Activated naive CD8-positive, alpha-beta T cell treated with anti-CD3 and anti-CD28 coated beads, Interleukin-2, amount 50 U/mL, for 16 hours (primary cell): ENCODE results near the gene MYO15B.

Experiments
- DNase-seq: peaks from one replicate; pipeline ENCODE4 v3.0.0-alpha.2; 2020; ENCODE audit warnings: low read depth, low spot score

Gene MYO15B

DNA sequence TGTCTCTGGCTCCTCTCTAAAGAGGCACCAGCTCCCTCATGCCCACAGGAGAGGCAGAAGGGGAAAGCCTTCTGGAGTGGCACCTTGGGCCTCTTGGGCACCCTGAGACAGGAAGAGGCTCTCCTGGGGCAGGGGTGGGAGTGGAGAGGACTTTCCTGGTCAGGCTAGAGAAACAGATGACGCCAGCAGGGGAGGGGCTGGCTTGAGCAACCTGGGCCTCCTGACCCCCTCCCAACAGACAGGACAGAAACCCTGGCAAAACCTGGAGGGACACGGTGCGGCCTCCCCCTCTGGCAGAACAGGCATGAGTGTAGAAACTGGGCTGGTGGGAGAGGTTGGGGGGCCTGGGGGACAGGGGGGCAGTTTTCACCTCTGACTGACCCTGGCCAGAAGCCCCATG, 51.7 kb downstream of the MYO15B start:
- no peak for DNase-seq

DNA sequence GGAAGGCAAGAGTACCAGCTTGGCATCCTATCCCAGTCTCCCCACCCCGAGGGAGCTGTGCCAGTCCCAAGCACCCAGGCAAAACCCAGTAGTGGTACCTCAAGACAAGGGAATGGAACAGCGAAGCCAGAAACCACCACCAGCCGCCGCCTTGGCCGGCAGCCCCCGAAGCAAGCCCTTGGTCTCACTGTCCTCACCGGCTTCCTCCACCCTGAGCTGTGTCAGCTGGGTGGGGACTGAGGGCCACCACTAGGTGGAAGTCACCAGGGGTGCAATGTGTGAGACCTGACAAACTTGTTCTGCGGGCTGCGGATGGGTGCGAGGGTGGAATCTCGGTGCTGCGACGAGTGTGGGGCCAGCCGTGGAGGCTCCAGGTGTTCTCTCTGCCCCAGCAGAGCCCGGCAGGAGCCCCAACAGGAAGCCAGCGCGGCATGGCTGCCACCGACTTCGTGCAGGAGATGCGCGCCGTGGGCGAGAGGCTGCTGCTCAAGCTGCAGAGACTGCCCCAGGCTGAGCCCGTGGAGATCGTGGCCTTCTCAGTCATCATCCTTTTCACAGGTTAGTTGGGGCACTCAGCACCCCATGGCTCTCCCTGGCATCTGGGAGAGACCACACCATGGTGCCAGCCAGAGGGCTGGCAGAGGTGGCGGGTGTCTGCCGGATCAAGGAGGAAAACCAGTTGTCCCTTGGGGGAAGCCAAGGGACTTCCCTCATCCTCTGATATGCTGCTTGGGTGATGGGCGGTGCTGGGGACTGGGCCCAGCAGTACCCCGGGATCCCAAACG, 52.4 kb downstream of the MYO15B start:
- DNase-seq: no peak

DNA sequence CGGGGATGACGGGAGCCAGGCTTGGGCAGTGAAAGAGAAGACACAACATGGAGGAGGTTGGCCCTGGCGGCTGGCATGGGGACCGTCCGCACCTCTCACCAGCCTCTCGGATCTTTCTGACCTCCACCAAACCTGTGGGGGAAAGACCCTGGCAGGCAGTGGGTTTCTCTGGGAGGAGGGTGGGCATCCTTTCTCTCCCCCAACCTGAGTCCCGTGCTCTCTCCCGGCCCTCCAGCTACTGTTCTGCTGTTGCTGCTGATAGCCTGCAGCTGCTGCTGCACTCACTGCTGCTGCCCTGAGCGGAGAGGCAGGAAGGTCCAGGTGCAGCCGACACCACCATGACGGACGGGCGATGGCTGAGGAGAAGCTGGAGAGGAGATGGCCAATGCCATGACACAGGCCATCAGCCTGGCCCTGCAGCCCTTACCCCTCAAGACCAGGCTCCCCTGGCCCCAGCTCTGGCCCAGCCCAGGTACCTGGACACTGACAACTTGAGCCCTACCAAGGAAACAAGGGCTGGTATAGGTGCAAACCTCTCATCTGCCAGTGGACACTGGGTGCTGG, 53.0 kb downstream of the MYO15B start:
- no peak for DNase-seq

DNA sequence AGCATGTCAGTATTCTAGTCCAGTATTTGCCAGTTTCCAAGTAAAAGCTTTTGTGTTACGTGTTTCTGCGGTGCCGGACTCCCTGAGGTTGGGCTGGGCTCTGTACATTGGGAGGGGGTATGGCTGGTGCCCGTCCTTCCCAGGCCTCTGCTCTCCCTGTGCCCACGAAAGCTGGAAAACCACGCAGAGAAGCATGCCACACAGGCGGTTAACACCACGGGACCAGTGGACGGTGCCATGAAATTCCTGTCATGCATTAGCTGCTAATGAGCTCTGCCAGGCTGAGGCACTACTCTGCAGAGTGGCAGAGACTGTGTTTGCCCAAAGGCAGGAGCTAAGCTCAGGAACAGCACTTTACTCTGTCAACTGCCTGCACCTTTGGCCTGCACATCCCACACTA, 53.7 kb downstream of the MYO15B start:
- DNase-seq: no peak

DNA sequence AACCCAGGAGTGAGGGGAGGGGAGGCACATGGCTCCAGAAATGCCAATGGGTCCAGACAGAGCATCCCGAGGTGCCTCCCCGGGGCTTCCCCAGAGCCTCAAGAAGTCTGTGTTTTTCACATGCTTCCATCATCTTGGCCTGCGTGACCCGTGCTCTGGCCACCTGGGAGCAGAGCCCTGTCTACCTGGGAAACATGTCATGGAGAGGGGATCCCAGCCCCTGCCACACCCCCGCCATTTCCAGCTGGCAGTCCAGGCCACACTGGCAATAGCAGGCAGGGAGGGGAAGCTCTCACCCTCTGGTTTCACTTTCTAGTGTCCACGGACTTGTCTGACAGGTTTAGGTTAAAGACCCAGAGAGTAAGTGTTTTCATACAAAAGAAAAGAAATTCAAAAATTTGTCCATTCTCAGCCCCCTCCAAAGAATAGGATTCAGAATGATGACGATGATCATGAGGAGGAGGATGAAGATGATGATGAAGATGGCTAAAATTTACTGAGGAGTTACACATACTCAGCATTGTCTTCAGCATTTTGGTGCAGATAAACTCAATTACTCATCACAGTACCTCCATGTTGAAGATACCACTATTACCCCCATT, 54.7 kb downstream of the MYO15B start:
- no peak for DNase-seq

DNA sequence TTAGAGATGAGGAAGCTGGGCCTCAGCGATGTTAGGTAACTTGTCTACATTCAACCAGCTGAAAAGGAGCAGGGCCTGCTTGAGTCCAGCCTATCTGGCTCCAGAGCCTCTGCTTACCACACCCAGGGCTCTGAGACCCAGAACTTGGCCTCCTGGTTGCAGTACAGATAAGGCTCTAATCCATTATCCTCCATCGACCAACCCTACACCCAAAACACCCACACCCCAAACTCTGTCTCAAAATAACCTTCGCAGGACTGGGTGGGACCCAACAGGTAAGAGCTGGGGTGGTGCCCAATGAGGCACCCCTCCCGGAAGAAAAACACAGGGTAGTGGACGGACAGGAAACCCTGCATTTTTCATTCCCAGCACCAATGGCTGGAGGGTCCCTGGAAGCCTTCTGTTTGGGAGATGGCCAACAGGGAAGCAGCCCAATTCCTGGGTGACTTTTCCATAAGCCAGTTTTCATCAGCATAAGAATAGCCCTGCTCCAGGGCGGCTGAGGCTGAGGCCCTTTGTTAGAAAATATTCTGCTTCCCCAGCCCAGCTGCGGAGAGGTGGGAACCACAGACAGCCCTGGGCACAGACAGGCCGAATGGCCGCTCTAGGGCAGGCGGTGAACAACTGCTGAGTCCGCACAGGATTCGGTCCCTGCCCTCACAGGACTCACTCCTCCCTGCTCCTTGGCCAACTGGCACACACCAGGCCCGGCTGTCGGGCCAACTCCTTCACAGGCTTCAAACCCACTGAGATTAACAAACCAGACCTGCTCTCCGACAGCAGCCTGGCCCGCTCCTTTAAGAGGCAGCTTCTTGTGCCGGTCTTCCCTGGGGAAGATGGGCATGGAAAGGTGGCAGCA, 55.4 kb downstream of the MYO15B start:
- no peak for DNase-seq

DNA sequence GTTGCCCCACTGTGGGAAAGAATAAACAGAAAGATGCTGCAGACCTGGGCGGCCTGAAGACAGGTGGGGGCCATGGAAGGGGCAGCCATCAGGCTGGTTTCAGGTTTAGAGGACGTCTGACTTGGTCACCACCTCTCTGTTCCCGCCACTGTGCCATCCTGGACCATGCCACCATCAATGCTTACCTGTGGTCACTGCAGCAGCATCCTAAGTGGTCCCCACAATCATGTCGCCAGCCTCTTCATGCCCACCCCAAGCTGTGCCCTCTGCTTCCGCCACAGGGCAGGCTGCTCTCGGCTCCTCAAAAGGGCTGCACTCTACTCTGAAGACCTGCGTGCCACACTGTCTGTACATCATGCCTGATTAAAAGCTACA, 56.0 kb downstream of the MYO15B start:
- DNase-seq: no peak

DNA sequence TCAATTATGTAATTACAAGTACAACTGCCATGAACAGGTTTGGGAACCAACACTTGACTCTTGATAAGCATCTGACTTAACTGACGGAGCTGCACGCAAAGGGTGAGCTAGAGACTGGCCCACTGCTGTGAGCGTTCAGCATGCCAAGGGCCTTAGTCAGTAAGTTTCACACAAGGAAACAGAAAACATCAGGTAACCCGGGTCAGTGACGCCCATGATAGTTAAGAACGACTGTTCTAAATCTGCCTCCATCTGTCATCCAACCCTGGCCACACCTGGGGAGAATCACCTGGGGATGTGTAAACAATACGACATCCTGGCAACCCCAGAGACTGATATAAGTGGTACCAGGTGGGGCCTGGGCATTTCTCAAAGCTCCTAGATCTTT, 57.9 kb downstream of the MYO15B start:
- no peak for DNase-seq

DNA sequence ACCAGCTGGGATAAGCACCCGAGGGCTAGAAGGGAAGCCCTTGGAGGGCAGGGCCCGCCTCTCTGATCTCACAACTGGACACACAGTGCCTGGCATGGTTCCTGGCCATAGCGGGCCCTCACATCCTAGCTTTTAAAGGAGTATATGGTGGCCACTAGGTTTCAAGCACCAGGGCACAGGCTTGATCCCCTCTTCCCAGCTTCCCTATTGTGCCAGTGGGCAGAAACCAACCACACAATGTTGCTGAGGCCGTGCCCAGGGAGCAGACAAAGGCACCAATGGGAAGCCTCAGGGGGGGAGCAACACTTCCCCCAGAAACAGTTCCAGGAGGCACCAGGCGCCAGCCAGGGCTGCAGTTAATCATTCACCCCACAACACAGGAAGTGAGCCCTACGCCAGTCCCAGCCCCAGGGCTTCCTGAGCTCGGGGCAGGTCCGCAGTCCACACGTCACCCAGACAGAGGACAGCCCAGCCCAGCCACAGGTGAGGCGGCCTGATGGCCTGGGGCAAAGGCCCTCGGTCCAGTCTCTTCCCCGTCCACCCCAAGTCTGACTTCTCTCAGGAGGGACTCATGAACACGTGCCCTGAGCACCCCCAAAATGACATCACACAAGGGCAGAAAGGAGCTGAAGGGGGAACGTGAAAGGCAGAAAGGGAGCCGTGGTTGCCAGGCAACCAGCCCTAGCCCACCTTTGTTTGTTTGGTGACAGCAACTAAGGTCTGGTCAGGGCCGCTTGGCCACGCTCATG, 58.5 kb downstream of the MYO15B start:
- DNase-seq: no peak

DNA sequence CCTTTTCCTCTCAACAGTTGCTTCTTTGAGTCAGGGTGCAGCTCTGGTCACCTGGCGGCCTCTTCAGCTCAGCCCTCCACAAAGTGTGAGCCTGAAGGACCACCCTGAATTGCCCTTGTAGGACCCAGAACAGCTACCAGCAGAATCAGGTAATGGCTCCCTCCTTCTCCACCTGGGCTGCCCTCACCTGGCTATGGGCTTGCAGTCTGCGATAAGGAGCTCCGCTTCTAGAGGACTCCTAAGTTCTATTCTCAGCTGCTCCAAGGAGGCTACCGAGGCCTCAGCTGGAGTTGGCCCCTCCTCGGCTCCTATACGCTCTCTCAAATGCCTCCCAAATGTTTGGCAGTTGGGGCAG, 59.0 kb downstream of the MYO15B start:
- no peak for DNase-seq

DNA sequence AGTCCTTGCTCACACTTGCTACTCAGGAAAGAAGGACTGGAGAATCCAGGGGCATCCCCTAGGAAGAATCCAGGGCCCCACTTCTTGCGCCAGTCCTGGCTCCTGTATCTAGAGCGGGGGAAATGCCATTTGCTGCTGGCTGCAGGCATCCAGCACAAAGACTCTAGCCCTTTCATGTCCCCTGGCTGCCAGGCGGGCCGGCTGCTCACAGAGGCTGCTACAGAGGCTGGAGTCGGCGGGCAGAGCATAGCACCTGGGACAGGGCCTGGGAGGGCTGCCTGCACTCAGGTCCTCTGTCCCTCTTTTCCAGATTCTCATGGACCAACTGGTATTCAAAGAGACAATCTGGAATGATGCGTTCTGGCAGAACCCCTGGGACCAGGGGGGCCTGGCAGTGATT, 59.5 kb downstream of the MYO15B start:
- DNase-seq: no peak

DNA sequence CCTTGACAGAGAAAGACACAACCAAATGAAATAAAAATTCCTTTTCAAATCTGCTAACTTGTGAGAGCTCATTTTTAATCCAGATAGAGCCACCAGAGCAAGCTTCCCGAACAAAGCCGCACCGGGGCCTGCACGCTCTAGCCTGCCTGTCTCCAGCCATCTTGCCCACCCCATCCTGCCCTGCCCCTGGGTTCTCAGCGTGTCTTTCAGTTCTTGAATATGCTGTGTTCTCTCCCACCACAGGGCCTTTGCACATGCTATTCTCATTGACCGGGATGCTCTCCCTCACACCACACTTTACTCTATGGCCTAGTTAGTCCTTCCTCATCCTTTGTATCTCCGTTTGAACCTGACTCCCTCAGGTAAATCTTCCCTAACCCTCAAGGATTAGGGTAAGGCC, 60.3 kb downstream of the MYO15B start:
- no peak for DNase-seq

DNA sequence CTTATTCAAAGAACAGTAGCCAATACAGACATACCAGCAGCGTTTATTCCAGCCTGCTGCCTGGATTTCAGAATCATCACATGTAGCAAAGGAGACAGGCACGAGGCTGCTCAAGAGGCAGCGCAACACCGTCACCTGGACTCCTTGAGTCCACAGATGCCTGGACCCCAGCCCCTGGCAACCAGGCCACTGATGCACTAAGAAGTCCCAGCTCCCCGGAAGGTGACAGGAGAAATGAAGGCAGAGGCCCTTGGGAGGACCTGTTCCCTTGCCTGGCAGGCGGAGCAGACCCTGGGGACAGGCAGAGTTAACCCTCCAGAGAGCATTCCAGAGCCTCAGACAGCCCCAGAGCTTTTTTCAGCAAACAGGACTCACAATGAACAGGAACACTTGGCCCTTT, 62.1 kb downstream of the MYO15B start:
- DNase-seq: no peak

DNA sequence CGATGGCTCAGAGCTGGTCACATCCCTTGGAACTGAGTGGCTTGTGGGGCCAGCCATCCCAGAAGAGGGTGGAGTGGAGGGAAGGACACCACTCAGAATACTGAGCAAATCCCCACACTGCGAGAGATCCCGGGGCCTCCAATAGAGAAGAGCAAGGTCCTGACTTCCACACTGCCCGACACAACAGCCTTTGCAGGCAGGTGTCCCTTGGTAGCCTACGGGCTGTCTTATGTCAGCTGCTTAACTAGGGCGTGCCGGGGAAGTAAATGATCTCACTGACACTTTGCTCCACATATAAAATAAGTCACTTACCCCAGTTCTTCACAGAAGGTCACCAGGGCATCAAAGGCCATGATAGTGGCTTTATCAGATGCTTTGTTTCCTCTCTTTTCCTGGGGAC, 63.3 kb downstream of the MYO15B start:
- no peak for DNase-seq

DNA sequence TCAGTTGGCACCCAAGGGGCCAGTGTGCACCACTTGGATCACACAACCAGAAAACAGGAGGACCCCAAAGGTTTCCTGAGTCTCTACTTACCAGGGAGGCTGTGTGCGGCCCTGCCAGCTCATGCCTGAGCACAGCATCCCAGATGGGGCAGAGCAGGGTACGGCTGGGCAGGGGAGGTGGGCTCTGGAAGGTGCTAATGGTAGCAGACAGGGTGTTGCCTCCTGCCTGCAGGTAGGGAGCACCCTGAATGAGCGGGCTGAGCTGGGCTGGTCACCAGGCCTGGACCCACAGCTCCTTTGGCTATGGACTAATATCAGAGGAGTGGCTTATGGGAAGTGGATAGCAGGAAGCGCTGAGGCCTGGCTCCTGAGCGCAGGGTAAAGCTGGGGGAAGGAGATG, 64.7 kb downstream of the MYO15B start:
- DNase-seq: no peak

DNA sequence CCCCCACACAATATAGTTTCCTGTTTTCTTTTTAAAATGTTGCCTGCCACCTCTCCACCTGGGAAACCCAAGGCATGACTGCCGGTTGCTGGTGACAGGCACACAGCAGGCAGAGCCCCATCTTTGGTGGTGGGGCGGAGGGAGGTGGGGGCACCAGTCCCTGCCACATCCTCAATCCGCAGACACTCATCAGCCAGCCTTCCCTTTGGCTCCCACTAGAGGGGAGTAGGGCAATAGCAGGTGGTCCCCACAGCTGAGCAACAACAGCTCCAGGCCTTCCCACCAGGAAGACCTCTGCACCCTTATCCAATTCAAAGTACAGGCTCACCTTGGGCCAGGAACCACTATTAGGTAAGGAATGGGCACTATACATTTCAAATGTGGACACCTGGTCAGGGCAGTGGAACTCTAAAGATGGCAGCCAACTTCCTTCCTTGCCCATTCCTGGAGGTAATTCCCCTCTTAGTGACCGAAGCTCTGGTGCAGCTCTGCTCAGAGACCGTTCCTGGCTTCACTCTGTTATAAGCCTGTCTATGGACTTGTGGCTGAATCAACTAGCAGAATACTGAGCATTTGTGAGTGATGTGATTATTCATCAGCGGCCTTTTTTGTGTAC, 65.4 kb downstream of the MYO15B start:
- DNase-seq: no peak

DNA sequence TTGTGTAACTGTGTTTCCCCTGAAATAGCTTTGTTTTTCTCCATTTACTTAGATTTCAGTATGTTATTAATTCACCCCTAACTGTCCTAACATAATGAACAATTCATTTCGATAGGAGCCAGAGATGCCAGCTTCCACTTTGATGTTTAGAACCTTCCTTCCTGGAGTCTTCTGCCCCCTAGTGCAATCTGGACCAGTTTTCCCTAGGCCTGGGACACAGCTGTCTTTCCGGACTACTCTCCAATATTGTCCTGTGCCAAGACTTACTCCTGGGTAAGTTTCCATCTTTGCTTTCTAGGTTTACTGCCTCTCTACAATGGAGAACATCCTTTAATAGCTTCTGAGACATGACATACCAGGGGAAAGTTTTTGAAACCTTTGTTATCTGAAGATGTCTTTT, 66.6 kb downstream of the MYO15B start:
- no peak for DNase-seq

DNA sequence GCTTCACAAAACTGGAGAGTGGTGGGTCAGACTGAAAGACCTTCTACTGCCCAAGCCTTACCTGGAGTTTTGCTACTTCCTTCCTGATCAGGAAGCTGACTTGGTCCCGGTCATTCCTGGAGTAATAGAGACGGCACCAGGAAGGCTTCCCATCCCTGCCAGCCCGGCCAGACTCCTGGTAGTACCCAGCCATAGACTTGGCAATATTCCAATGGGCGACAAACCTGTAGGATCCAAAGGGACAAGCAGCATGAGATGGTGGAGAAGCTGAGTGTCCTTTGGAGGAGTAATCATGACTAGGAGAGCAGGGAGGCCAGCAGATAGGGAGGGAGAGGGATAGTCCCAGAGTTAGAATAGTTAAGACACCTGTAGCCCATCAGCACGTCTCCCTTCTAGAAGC, 70.6 kb downstream of the MYO15B start:
- DNase-seq: no peak

DNA sequence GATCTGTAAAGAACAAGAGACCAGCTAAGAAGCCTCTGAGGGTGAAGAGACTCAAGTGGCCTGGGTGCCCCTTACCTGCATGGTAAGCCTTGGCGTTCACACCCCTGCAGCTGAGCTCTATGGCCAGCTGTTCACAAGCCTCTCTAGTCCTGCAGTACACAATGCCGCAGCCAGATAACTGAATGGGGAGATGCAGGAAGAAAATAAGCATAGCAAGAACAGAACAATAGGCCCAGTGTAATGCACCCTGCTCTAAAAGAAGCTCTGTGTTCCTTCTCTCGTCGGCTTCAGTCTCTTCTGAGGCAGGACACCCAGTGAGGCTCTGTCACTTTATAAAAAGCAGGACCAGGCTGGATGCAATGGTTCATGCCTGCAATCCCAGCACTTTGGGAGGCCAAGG, 73.9 kb downstream of the MYO15B start:
- no peak for DNase-seq

DNA sequence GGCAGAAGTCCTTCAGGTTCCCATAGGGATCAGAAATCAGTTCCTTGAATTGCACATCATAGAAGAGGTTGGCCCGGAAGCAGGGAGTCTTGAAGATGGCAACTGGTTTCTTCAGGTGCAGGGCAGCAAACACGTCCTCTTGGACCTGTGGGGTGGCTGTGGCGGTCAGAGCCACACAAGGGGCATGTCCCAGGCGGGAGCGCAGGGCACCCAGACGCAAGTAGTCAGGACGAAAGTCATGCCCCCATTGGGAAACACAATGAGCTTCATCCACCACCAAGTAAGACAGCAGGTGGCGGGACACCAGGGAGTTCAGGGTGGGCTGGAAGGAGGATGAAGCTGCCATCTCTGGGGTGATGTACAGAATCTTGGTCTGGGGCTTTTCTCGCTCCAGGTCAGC, 74.9 kb downstream of the MYO15B start:
- DNase-seq: no peak

DNA sequence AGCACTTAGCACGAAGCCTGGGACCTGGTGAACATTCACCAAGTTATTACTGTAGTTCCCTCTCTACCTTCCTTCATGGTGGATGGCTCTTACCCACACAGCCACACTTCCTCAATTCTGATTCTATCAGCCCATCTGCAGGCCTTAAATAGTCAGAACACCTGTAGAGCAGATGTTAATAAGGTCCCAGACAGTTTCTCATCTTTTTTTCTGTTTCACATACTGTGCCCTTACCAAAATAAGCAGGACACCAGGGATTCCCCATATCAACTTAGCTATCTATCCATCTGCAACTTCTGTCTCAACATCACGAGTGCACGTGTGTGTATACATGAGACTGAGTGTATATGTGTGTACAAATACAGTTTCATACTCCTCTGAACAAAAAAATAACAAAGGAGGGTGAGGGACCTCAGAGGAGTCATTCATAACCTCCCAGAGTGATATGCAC, 76.5 kb downstream of the MYO15B start:
- DNase-seq: no peak
